Breast epithelium (tissue), 3 donors: ENCODE results near the gene MRPL20.

ENCODE experiments used
- CTCF ChIP-seq, 3 donors: fragments of 450-650 bp; IDR thresholded peaks; one replicate each; pipeline ENCODE4 v1.5.1; 2016 to 2017; ENCODE audit warnings: antibody characterized with exemption in 3 of 3, mild to moderate bottlenecking in 3 of 3, moderate library complexity in 3 of 3
- POLR2A ChIP-seq: fragments of 450-650 bp; IDR thresholded peaks from one replicate; pipeline ENCODE4 v1.6.1; 2016; ENCODE audit warnings: antibody characterized with exemption, mild to moderate bottlenecking, moderate library complexity
- POLR2AphosphoS5 ChIP-seq, 3 donors: sonication (generic); formaldehyde crosslinking; IDR thresholded peaks; one replicate each; pipeline ENCODE4 v1.6.1; 2017; ENCODE audit warnings: antibody characterized with exemption in 3 of 3

GRCh38 chr1:1391225-1391624 is 15.9 kb downstream of the MRPL20 start:
- TF ChIP-seq POLR2A = no peak
- TF ChIP-seq CTCF (IDR thresholded peaks at IDR 0.05) = no peak
- no peak for TF ChIP-seq POLR2AphosphoS5 (IDR thresholded peaks at IDR 0.05)
